ENCODE results near the gene PTK6.
A peak's percentile ranks its signal among the peaks of the same experiment; 100 is the strongest.

The PTK6 gene

GRCh38 chr20:63557481-63557891 lies 20.3 kb upstream of the PTK6 start:
- Mint-ChIP-seq H3K4me3 (no peak overlapping the region), H3K36me3 (ENCODE audit: insufficient read depth) (peaks cover 28% of the 10 kb centered on the region), H3K27ac (no peak overlapping the region), H3K9me3 (peaks cover 0 to 1% of the 10 kb centered on the region in 2 donors), H3K27me3 (no peaks in the 10 kb centered on the region), H3K4me1 (ENCODE audit: low read depth in 2 of 2) (peaks cover 10 to 13% of the 10 kb centered on the region in 2 donors)
- DNase-seq = no peak
- no peak for ATAC-seq (replicated peaks)

GRCh38 chr20:63556873-63557478 lies 19.8 kb upstream of the PTK6 start:
- DNase-seq (no peak), ATAC-seq (replicated peaks) (no peak)
- no peak overlapping the region for H3K4me3 Mint-ChIP-seq
- peaks cover 11 to 14% of the 10 kb centered on the region in 2 donors for H3K4me1 Mint-ChIP-seq (ENCODE audit: low read depth in 2 of 2)
- H3K36me3 Mint-ChIP-seq (ENCODE audit: insufficient read depth) = peaks cover 31% of the 10 kb centered on the region
- peaks cover 0 to 1% of the 10 kb centered on the region in 2 donors for H3K9me3 Mint-ChIP-seq
- H3K27ac Mint-ChIP-seq = no peak overlapping the region
- H3K27me3 Mint-ChIP-seq = no peaks in the 10 kb centered on the region

DNA sequence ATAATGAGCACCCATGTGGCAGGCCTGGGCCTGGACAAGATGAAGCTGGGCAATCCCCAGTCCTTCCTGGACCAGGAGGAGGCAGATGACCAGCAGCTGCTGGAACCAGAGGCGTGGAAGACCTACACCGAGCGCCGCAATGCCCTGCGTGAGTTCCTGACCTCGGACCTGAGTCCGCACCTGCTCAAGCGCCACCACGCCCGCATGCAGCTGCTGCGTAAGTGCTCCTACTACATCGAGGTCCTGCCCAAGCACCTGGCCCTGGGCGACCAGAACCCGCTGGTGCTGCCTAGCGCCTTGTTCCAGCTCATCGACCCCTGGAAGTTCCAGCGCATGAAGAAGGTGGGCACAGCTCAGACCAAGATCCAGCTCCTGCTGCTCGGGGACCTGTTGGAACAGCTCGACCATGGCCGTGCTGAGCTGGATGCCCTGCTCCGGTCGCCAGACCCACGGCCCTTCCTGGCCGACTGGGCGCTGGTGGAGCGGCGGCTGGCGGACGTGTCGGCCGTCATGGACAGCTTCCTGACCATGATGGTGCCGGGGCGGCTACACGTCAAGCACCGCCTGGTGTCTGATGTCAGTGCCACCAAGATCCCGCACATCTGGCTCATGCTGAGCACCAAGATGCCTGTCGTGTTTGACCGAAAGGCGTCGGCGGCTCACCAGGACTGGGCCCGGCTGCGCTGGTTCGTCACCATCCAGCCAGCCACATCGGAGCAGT lies 18.6 kb upstream of the PTK6 start:
- DNase-seq (no peak), ATAC-seq (replicated peaks) (no peak)
- Mint-ChIP-seq H3K27me3 (peaks cover 0 to 3% of the 10 kb centered on the region in 2 donors), H3K4me3 (peak overlapping the region in 1 of 2 donors; percentile 21), H3K27ac (no peak overlapping the region), H3K9me3 (peaks cover 0 to 1% of the 10 kb centered on the region in 2 donors), H3K4me1 (ENCODE audit: low read depth in 2 of 2) (peaks cover 11 to 14% of the 10 kb centered on the region in 2 donors), H3K36me3 (ENCODE audit: insufficient read depth) (peaks cover 32% of the 10 kb centered on the region)

- DNase-seq (no peak), ATAC-seq (replicated peaks) (no peak)
- Mint-ChIP-seq H3K9me3 (peaks cover 0 to 1% of the 10 kb centered on the region in 2 donors), H3K4me3 (peak overlapping the region; percentile 79 to 80), H3K27me3 (peaks cover 8 to 15% of the 10 kb centered on the region in 2 donors), H3K36me3 (ENCODE audit: insufficient read depth) (peaks cover 32% of the 10 kb centered on the region), H3K4me1 (ENCODE audit: low read depth in 2 of 2) (peaks cover 8 to 14% of the 10 kb centered on the region in 2 donors), H3K27ac (peak overlapping the region in 1 of 2 donors; percentile 92)
These were observed 17.4 kb upstream of the PTK6 start for GRCh38 chr20:63554361-63555278.

GRCh38 chr20:63553933-63554290 lies 16.7 kb upstream of the PTK6 start, which contains the start of gene FNDC11:
TSS of gene FNDC11 (plus strand) at chr20:63554159. CDS start at chr20:63555664, 1,505 bp downstream.
- peak within 1 kb of the TSS; percentile 92 to 94 for H3K27ac Mint-ChIP-seq
- peaks cover 30% of the 10 kb centered on the region for H3K36me3 Mint-ChIP-seq (ENCODE audit: insufficient read depth)
- peak within 1 kb of the TSS; percentile 79 to 80 for H3K4me3 Mint-ChIP-seq
- H3K27me3 Mint-ChIP-seq = peaks cover 13 to 22% of the 10 kb centered on the region in 2 donors
- no peak for DNase-seq
- H3K4me1 Mint-ChIP-seq (ENCODE audit: low read depth in 2 of 2) = peaks cover 9 to 14% of the 10 kb centered on the region in 2 donors
- H3K9me3 Mint-ChIP-seq = no peaks in the 10 kb centered on the region
- ATAC-seq (replicated peaks) = peak; percentile 17

DNA sequence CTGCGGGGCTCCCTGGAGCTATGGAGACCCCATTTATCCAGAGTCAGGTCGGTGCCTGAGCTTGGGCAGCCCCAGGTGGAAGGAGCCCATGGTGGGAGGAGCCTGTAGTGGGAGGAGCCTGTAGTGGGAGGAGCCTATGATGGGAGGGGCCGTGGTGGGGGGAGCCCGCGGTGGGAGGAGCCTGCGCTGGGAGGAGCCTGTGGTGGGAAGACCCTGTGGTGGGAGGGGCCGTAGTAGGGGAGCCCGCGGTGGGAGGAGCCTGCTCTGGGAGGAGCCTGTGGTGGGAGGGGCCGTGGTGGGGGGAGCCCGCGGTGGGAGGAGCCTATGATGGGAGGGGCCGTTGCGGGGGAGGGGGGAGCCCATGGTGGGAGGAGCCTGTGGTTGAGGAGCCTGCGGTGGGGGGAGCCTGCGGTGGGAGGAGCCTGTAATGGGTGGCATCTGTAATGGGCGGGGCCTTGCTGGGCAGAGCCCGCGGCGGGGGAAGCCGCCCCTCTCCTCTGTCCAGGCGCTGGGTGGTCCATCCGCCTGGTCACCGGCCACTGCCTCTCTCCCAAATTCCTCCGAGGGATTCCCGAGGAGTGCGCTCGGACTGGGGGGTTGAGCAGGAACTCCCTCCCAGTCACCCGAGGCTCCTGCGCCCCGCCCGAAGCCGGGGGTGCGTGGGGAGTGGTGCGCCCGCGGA lies 16.2 kb upstream of the PTK6 start:
- Mint-ChIP-seq H3K27me3 (peaks cover 13 to 27% of the 10 kb centered on the region in 2 donors), H3K36me3 (ENCODE audit: insufficient read depth) (peaks cover 25% of the 10 kb centered on the region), H3K9me3 (no peaks in the 10 kb centered on the region), H3K27ac (peak overlapping the region; percentile 92 to 94), H3K4me1 (ENCODE audit: low read depth in 2 of 2) (peaks cover 9 to 14% of the 10 kb centered on the region in 2 donors), H3K4me3 (peak overlapping the region; percentile 79 to 80)
- DNase-seq (peak; percentile 89 to 90 (median 89)), ATAC-seq (replicated peaks) (peak; percentile 64)

DNA sequence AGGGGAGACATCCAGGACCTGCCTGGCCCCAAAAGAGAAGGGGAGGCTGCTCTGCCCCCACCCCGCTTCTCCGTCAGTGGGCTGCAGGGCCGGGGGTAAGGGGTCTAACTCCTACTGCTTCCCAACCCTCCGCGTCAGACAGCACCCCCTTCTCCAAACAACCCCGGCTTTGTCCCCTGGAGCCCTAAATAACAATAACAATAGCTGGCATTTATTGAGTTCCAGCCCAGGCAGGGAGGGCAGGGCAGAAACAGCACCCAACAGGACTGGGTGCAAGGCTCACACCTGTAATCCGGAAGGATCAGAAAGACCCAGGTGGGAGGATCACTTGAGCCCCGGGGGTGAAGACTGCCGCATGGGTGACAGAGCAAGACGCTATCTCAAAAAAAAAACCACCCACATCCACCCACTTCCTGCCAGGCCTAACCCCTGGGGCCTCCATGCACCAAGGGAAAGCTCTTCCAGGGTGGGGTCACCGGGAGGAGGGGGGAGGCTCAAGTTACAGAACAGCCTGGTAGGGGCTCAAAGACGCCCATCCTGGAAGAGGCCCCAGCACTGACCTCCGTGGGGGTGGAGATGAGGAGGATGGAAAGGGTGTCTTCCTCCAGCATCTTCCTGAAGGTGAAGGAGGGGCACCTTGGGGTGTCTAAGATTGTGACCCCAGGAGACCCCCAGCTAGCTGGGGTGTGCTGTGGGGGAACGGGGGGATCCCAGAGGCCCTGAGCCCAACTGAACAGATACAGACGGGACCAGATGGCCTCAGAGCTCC lies 15.5 kb upstream of the PTK6 start:
- Mint-ChIP-seq H3K36me3 (ENCODE audit: insufficient read depth) (peaks cover 25% of the 10 kb centered on the region), H3K9me3 (no peaks in the 10 kb centered on the region), H3K27me3 (peaks cover 13 to 31% of the 10 kb centered on the region in 2 donors), H3K4me1 (ENCODE audit: low read depth in 2 of 2) (peaks cover 9 to 14% of the 10 kb centered on the region in 2 donors), H3K4me3 (peak overlapping the region; percentile 79 to 80), H3K27ac (peak overlapping the region; percentile 92 to 94)
- DNase-seq (peak in 2 of 3 experiments; percentile 56 to 59), ATAC-seq (replicated peaks) (peak; percentile 70)

DNA sequence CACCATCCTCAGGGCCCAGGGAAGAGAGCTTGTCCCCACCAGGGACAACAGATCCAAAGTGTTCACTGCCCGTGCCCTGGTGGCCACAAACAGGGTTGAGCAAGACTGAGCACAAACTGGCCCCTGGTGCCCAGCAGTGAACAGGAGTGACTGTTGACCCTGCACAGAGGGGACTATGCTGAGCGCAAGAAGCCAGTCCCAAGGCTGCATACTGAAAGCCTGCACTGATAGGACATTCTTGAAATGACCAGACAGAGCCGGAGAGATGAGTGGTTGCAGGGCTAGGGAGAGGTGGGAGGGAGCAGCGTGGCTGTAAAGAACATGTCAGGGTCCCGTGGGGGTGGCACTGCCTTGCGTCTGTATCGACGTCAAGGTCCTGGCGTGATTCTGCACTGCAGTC lies 13.9 kb upstream of the PTK6 start:
- H3K4me1 Mint-ChIP-seq (ENCODE audit: low read depth in 2 of 2) = peaks cover 9 to 12% of the 10 kb centered on the region in 2 donors

DNA sequence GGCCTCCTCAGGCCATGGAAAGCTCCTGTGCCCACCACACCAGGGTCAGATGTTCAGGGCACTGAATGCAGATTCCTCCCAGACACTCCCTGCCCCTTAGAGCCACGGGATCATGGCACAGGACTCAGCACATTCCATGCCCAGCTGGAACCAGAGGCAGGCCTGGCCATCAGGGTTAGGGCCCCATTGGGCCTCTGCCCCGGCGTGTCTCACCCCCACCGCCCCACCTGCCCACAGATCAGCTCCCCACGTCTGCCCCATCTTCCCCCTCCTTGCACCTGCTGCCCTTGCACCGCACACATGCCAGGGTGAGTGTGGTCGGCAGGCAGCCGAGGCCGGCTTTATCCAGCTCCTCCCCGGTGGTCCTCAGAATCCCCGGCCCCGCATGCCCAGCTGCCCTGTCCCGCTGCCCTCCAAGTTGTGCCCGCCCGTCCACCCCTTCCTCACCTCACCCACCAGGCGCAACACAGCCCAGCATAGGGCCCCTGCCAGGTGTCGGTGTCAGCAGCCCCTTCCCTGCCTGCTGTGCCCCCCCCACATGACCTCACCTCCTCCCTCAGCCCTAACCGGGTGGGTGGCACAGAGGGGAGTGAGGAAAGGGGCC lies 12.6 kb upstream of the PTK6 start:
- H3K4me1 Mint-ChIP-seq (ENCODE audit: low read depth in 2 of 2) = peaks cover 13 to 16% of the 10 kb centered on the region in 2 donors

More for the DNA sequence above, 13.9 kb upstream of the PTK6 start:
- Mint-ChIP-seq H3K9me3 (no peaks in the 10 kb centered on the region), H3K27me3 (peaks cover 13 to 40% of the 10 kb centered on the region in 2 donors), H3K36me3 (ENCODE audit: insufficient read depth) (peaks cover 24% of the 10 kb centered on the region), H3K27ac (no peak overlapping the region), H3K4me3 (peak overlapping the region in 1 of 2 donors; percentile 14)
- ATAC-seq (replicated peaks) (no peak), DNase-seq (no peak)

DNA sequence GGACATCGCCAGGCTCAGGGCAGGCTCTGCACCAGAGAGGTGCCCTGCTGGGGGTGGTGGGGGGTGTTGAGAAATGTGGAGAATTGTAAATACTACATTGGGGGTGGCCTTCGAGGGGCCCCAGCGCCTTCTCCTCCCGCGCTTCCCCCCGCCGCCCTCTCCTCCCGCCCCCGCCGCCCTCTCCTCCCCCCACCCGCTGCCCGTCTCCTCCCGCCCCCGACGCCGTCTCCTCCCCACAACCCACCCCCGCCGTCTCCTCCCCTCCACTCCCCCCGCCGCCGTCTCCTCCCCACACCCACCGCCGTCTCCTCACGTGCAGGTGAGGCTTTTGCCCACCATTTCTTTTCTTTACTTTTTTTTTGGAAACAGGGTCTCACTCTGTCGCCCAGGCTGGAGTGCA lies 11.8 kb upstream of the PTK6 start:
- no peak overlapping the region for H3K27ac Mint-ChIP-seq
- no peak for ATAC-seq (replicated peaks)
- H3K9me3 Mint-ChIP-seq = no peaks in the 10 kb centered on the region
- H3K4me1 Mint-ChIP-seq (ENCODE audit: low read depth in 2 of 2) = peaks cover 13 to 16% of the 10 kb centered on the region in 2 donors
- H3K36me3 Mint-ChIP-seq (ENCODE audit: insufficient read depth) = peaks cover 20% of the 10 kb centered on the region
- DNase-seq = no peak
- no peak overlapping the region for H3K4me3 Mint-ChIP-seq
- H3K27me3 Mint-ChIP-seq = peaks cover 18 to 53% of the 10 kb centered on the region in 2 donors

More for the DNA sequence above, 12.6 kb upstream of the PTK6 start:
- ATAC-seq (replicated peaks) (no peak), DNase-seq (no peak)
- Mint-ChIP-seq H3K4me3 (no peak overlapping the region), H3K36me3 (ENCODE audit: insufficient read depth) (peaks cover 24% of the 10 kb centered on the region), H3K9me3 (no peaks in the 10 kb centered on the region), H3K27me3 (peaks cover 18 to 50% of the 10 kb centered on the region in 2 donors), H3K27ac (no peak overlapping the region)

DNA sequence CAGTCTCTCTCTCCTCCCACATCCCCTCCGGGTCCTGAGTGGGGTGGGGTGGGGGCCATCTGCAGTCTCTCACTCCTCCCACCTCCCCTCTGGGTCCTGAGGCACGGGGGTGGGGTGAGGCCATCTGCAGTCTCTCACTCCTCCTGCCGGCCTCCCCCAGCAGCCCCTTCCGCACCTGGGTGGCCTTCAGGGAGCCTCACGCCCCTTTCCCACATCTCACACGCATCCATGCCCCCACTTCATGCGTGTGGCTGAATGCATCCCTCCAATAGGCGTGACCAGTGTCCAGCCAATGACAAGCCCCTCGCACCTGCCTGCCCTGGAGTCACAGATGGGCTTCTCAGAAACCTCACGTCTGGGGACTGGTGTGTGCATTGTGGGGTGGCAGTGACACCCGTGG lies 11.4 kb upstream of the PTK6 start:
- Mint-ChIP-seq H3K4me3 (no peak overlapping the region), H3K27me3 (peaks cover 18 to 53% of the 10 kb centered on the region in 2 donors), H3K9me3 (no peaks in the 10 kb centered on the region), H3K27ac (no peak overlapping the region), H3K36me3 (ENCODE audit: insufficient read depth) (peaks cover 20% of the 10 kb centered on the region), H3K4me1 (ENCODE audit: low read depth in 2 of 2) (peaks cover 13 to 16% of the 10 kb centered on the region in 2 donors)
- DNase-seq = no peak
- ATAC-seq (replicated peaks) = no peak
